Stimulated activated CD4-positive, alpha-beta T cell treated with anti-CD3 and anti-CD28 coated beads, TNF-alpha, amount 100 ng/mL, for 48 hours (primary cell): Measurements from ENCODE around the gene LRRC10B.

Experiments used
- DNase-seq, 3 donors: peaks; one replicate each; pipeline ENCODE4 v3.0.0-alpha.2; 2020; ENCODE audit warnings: low read depth in 3 of 3

The LRRC10B gene

GRCh38 chr11:61486779-61487178 lies 21.8 kb upstream of the LRRC10B start:
- no peak for DNase-seq

- no peak for DNase-seq
Measured at GRCh38 chr11:61487342-61488025, 21.1 kb upstream of the LRRC10B start.

- no peak for DNase-seq
Measured at GRCh38 chr11:61488651-61489291, 19.8 kb upstream of the LRRC10B start.

GRCh38 chr11:61489833-61490721 lies 18.5 kb upstream of the LRRC10B start:
- no peak for DNase-seq

- DNase-seq: no peak
Measured at GRCh38 chr11:61491736-61492395, 16.7 kb upstream of the LRRC10B start.

GRCh38 chr11:61494381-61494961 lies 14.1 kb upstream of the LRRC10B start:
- no peak for DNase-seq

GRCh38 chr11:61495801-61496601 lies 12.5 kb upstream of the LRRC10B start:
- no peak for DNase-seq

GRCh38 chr11:61496602-61497400 lies 11.7 kb upstream of the LRRC10B start:
- no peak for DNase-seq

GRCh38 chr11:61497473-61497872 lies 11.1 kb upstream of the LRRC10B start:
- no peak for DNase-seq

- no peak for DNase-seq
Measured at GRCh38 chr11:61497876-61498275, 10.7 kb upstream of the LRRC10B start.

- no peak for DNase-seq
Measured at GRCh38 chr11:61498767-61499341, 9.7 kb upstream of the LRRC10B start.

GRCh38 chr11:61499816-61500491 lies 8.6 kb upstream of the LRRC10B start:
- DNase-seq: no peak

- no peak for DNase-seq
Measured at GRCh38 chr11:61502522-61502921, 6.0 kb upstream of the LRRC10B start.

GRCh38 chr11:61503135-61503770 lies 5.3 kb upstream of the LRRC10B start:
- DNase-seq: no peak

- no peak for DNase-seq
Measured at GRCh38 chr11:61505106-61505505, 3.4 kb upstream of the LRRC10B start.

- DNase-seq: no peak
Measured at GRCh38 chr11:61505640-61506155, 2.9 kb upstream of the LRRC10B start.

GRCh38 chr11:61507012-61507768 lies 1.4 kb upstream of the LRRC10B start:
- no peak for DNase-seq
